HEK293T (cell line): ENCODE measurements around the gene IMPG1.

ENCODE experiments used
- ARNT ChIP-seq: fragments of 450-650 bp; IDR thresholded peaks from 2 replicates; pipeline ENCODE4 v1.6.1; 2017; ENCODE audit warnings: mild to moderate bottlenecking
- CTBP1 ChIP-seq: fragments of 450-650 bp; IDR thresholded peaks from 2 replicates; pipeline ENCODE4 v1.6.1; 2016; ENCODE audit warnings: borderline replicate concordance
- FOXK2 ChIP-seq: fragments of 450-650 bp; IDR thresholded peaks from 2 replicates; pipeline ENCODE4 v1.6.1; 2016; ENCODE audit warnings: mild to moderate bottlenecking
- FOXM1 ChIP-seq: fragments of 450-650 bp; IDR thresholded peaks from 2 replicates; pipeline ENCODE4 v1.6.1; 2017; ENCODE audit warnings: mild to moderate bottlenecking, borderline replicate concordance
- HDGF ChIP-seq: fragments of 450-650 bp; IDR thresholded peaks from 2 replicates; pipeline ENCODE4 v1.6.1; 2017; ENCODE audit warnings: antibody characterized with exemption, borderline replicate concordance
- LEF1 ChIP-seq: fragments of 450-650 bp; IDR thresholded peaks from 2 replicates; pipeline ENCODE4 v1.6.1; 2017; ENCODE audit warnings: mild to moderate bottlenecking, borderline replicate concordance
- SUZ12 ChIP-seq: fragments of 450-650 bp; IDR thresholded peaks from 2 replicates; pipeline ENCODE4 v1.6.1; 2016; ENCODE audit warnings: mild to moderate bottlenecking

DNA sequence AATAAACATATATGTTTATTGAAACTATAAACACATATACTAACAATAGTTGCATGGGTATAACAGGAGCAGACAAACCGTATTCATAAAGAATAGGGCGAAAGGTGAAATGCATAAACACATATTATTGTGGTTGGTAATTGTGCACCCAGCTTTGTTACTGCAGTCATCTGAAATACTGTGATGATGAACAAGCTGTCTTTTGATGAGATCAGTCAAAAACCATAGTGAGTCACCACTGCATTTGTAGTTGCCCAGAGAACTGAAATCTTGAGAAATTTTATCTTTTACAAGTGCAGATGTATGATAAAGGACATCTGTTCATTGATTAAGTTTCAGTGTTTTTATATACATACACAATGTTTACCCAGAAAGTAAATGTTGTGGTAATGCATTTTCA, 189.7 kb downstream of the IMPG1 start:
- TF ChIP-seq FOXM1: no peak
- TF ChIP-seq CTBP1: no peak
- TF ChIP-seq LEF1: no peak
- no peak for TF ChIP-seq SUZ12
- TF ChIP-seq ARNT: no peak
- TF ChIP-seq HDGF: no peak
- TF ChIP-seq FOXK2: no peak
